NCI-H748 treated with DMSO at 0.1 percent for 48 hours (cell line): ENCODE results near the gene CEACAM5.
A peak's percentile ranks its signal among the peaks of the same experiment; 100 is the strongest.
"Not testable (repeated sequence)": the region's sequence is repeated elsewhere in the genome, so short reads cannot be mapped to it uniquely, and the experiment has no call there.

Experiments
- DNase-seq: peaks from one replicate; lab custom pipeline; 2025; lab: John Stamatoyannopoulos, UW

The CEACAM5 gene

GRCh38 chr19:41740415-41741243 lies 32.2 kb downstream of the CEACAM5 start:
- no peak for DNase-seq

- DNase-seq = no peak
These were observed 32.8 kb downstream of the CEACAM5 start for GRCh38 chr19:41741244-41741554.

DNA sequence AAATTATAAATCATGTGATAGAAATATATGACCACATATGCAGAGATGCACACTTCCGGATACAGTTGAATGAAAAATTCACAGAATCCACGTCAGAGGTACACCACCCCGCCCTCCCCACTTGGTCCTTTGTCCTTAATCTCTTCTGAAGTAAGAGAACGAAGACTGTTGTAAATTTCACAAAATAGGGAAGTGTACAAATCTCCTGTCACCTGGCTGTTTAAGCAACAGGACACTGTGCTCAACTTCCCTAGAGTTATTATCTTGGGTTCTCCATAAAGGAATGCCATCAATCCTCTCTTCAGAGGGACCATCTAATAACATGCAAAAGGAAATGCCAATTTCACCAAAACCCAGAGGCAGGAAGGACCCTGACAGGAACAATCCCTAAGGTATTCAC lies 36.4 kb downstream of the CEACAM5 start:
- no peak for DNase-seq

GRCh38 chr19:41745756-41746155 lies 37.3 kb downstream of the CEACAM5 start:
- no peak for DNase-seq

GRCh38 chr19:41746593-41747227 lies 38.3 kb downstream of the CEACAM5 start:
- peak; percentile 91 for DNase-seq

GRCh38 chr19:41748012-41748411 lies 39.6 kb downstream of the CEACAM5 start:
- no peak for DNase-seq

DNA sequence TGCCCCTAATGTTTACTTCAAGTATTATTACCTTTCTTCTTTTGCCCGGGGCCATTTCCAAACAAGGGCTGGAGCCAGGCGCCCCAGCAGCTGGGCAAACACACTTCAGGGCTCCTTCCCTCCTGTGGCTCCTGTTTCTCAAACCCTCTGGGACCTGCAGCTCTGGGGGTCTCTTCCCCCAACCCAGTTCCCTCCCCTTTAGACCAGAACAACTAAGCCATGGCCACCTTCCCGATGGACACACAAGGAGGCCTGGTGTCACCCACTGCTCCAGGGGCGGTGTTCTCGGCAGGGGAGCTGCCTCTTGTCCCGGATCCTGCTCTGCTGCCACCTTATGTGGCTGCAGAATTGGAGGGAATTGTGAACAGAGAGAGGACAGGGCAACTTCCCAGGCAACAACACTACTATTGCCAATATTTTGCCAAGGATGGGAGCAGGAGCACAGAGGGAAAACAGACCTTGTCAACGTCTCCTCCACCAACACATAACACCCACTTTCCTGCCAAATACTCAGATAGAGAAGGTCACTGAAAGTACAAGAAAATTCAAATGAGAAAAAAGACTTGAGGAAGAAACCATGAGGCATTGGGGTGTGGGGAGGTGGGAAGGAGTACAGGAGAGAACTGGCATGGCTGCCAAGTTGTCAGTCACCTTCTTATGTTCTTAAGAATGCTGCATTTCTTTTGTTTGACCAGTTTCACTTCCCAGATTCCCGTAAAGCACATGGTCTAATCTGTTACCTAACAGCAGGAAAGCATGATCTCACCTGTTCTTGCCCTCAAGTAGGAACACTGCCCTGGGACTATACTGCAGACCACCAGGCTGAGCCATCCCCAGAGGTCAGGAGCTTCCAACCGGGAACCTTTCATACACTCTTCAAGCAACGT lies 42.1 kb downstream of the CEACAM5 start:
- DNase-seq = not testable (repeated sequence)

DNA sequence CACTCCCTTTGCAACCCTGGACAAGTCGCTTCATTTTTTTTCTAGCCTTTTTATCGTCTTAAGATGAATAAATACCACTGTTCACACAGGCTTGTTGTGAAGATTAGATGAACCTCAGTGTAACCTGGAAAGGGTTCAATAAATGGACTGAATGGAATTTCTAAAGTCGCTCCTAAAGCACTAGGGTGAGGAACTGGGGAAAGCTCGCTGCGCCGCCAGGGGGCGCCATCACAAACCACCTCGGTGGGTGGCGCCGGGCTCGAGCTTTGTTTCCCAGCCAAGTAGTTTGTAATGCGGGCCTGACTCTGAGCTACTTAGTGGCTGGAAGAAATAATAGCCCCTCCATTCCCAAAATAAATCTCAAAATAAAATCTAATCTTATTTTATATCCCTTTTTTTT lies 44.7 kb downstream of the CEACAM5 start:
- peak; percentile 64 for DNase-seq

DNA sequence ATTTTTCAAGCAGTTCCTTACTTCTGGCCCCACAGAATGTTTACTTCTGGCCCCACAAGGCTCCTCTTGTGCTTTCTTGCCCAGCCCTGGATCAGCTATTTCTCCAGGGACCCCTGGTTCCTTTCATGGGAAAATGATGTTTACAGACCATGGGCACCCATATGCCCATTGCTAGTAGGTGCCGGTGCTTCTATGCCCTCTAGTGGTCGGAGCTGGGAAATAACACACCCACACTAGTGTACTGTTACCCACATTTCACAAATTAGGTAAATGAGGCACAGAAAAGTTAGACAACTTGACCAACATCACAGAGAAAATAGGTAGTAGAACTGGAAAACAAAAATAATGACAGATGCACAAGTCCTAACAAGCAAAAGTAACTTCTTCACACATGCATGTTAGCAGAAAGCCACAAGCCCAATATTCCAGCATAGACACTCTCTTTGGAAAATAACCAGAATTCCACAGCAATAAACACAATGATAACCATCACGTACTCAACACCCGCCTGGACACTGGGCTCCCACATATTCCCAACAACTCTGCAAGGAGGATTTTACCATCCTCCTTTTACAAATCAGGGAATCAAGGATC lies 45.6 kb downstream of the CEACAM5 start:
- DNase-seq = peak; percentile 50

DNA sequence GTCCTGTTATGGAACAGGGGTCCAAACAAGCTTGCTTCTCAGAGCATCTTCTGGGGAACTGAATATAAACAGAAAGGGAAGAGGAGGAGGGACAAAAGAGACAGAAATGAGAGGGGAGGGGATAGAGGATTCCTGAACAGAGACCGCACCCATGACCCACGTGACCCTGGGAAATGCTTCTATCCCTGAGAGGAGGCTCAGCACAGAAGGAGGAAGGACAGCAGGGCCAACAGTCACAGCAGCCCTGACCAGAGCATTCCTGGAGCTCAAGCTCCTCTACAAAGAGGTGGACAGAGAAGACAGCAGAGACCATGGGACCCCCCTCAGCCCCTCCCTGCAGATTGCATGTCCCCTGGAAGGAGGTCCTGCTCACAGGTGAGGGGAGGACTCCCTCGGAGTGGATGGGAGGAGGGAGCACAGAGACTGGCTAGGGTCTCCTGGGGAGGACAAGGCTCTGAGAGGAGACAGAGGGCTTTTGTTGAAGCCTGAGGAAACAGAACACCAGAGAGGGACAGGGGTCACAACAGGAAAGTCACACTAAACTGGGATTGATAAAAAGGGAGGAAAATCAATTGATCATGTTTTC lies 47.0 kb downstream of the CEACAM5 start, which contains the start of gene CEACAM6:
Gene CEACAM6, plus strand, starts transcription at position 203 of the 586 bp plus-strand sequence. Its CDS starts 109 bp downstream, at position 312.
- no peak for DNase-seq

DNA sequence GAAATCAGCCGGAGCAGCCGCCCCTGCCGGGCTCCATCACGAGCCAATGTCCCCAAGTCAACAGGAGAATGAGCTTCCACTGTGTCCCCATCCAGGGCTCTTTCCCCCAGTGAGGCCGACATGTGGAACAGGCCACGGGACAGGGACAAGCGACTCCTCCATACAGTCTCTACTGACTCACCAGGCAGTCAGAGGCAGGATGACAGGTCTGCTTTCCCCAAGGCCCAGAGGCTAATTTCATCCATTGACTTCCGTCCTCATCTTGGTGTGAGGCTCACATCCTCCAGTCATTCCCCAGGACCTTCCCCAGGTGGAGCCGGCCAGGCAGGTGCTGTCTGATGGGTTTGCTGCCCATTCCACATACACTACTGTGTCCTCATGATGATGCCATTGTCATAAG lies 50.4 kb downstream of the CEACAM5 start:
- DNase-seq = no peak

DNA sequence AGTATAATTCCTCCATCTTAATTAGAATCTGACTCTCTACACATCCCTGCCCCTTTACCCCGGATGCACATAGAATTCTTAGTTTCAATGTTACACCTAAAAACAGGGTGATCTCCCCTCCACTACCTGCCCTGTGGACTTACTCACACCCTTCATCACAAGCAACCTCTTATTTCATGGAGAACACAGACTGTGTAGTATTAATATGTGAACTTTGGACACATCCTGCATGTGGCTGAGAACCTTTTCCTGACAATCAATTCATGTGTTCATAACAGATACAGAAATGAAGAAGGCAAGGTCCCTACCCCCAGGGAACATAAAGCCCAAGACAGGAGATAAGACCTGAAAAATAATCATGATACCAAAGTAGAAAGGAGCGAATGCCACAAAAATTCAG lies 58.7 kb downstream of the CEACAM5 start:
- no peak for DNase-seq

- not testable (repeated sequence) for DNase-seq
These were observed 59.7 kb downstream of the CEACAM5 start for GRCh38 chr19:41768105-41768504.

GRCh38 chr19:41769608-41770007 lies 61.2 kb downstream of the CEACAM5 start:
- DNase-seq = no peak

- DNase-seq = no peak
These were observed 63.0 kb downstream of the CEACAM5 start for GRCh38 chr19:41771410-41771809.

DNA sequence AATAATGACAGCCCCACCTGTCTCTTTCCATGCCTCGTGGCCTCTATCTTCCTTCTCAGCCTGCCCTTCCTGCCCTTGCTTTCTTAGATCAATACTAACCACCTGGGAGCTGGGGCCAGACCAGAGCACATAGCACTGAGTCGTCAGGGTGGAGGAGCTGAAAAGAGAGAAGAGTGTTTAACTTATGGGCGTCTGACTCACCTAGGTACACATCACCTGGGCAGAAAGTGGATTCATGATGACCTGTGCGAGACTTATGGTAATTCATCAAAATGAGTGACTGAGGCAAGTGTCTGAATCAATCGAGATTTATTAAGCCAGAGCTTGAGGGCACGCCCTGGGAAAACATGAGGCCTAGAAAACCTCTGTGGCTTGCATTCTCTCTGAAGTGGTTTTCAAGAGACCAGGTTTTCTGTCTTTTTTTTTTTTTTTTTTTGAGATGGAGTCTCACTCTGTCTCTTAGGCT lies 66.1 kb downstream of the CEACAM5 start:
- peak; percentile 98 for DNase-seq

GRCh38 chr19:41776700-41777099 lies 68.3 kb downstream of the CEACAM5 start:
- no peak for DNase-seq
